Measurements from ENCODE around the gene TFEC. TPM values are rescaled to one million over a fixed set of nuclear protein-coding genes. Genes with fewer than 3 reads are reported as not detected.
"Not testable (repeated sequence)": the region's sequence is repeated elsewhere in the genome, so short reads cannot be mapped to it uniquely, and the experiment has no call there.

The TFEC gene
- total RNA-seq (10 to 100 TPM in 1 of 2 donors, 1 to 10 TPM in 1; 7.4 to 12.4 TPM), polyA plus RNA-seq (1 to 10 TPM; 1.0 to 4.8 TPM)
- long read RNA-seq, donor 1, full-length matches to known transcripts: 5 of 5 reads
- long read RNA-seq, donor 1, partial matches to known transcripts: 0 of 5 reads
- long read RNA-seq, donor 1, other reads (novel, unspliced or antisense): 0 of 5 reads
- long read RNA-seq, donor 2, full-length matches to known transcripts: 1 of 2 reads
- long read RNA-seq, donor 2, partial matches to known transcripts: 1 of 2 reads
- long read RNA-seq, donor 2, other reads (novel, unspliced or antisense): 0 of 2 reads

DNA sequence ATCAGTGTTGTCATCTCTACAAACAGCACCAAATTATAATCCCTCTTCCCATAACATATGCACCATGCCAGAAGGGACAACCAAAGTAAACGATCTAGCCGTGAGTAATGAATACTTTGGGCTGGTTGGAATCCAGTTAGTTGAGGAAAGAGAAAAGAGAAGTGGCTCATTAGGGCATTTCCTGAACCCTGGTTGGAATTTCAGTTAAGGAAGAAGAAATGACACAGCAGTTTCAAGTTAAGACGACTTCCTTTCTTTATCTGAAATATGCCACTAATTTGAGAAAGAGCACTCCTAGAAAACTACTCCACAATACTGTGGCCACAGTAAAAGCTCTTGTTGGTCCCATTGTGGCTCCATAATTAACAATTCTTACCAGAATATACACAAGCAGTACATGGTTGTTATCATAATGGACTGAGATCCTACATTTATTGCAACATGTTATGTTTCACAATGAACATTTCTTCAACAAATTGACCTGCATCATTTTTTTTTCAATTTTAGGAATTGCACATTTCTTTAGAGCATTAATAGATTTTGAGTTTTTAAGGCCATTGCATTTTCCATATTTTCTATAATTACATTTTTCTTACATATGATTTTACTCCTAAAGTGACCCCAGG, at the start of gene TFEC:
TSS of gene TFEC (minus strand) at position 113 of the 626 bp plus-strand sequence. CDS start 46,322 bp downstream, outside the sequence.
- H3K27me3 ChIP-seq (ENCODE audit: control insufficient read depth in 1 of 2, insufficient read depth in 2 of 2, low read length in 1 of 2): no peaks in the 10 kb centered on the region
- H3K36me3 ChIP-seq (ENCODE audit: control insufficient read depth in 1 of 2, insufficient read depth in 2 of 2, low read length in 1 of 2): no peaks in the 10 kb centered on the region
- intact Hi-C loops (cut with DNase I): no loop called here
- no peaks in the 10 kb centered on the region for H3K4me1 ChIP-seq (ENCODE audit: control insufficient read depth in 1 of 2, insufficient read depth in 2 of 2, low read length in 2 of 2)
- 15 to 20% methylated on average over 3 of the region's 3 CpGs for WGBS, 2 donors
- DNase-seq (no peak), ATAC-seq (ENCODE audit: low FRiP score) (no peak)
- H3K9me3 ChIP-seq (ENCODE audit: control insufficient read depth, low read length): peaks cover 1% of the 10 kb centered on the region
- no peak within 1 kb of the TSS for H3K27ac ChIP-seq (ENCODE audit: low read depth in 1 of 2, low read length in 2 of 2)
- H3K4me3 ChIP-seq (ENCODE audit: low read length in 2 of 2): no peak within 1 kb of the TSS

GRCh38 chr7:116075351-116076145, 45.0 kb upstream of the TFEC start:
- H3K9me3 ChIP-seq (ENCODE audit: control insufficient read depth, low read length): no peaks in the 10 kb centered on the region
- WGBS, 2 donors: 75 to 76% methylated on average over 5 of the region's 5 CpGs

DNA sequence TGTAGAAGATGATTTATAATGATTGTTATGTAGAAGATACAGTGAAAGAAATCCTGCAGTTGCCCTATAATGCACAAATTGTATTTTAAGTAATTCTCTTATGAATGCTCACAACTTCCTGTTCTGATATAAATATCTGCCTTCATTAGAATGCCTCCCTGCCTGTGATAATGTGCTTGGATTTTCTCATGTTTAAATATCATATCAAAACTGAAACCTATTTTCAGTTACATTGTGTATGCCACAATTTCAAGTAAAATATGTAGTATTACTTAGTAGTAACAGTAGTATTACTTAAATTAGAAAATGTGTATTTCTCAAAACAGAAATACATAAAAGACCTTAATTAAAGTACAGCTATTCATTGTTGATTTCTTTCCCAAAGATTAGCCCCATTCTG, 41.1 kb upstream of the TFEC start:
- H3K9me3 ChIP-seq (ENCODE audit: control insufficient read depth, low read length): no peaks in the 10 kb centered on the region
- H3K27ac ChIP-seq (ENCODE audit: low read depth in 1 of 2, low read length in 2 of 2): no peak overlapping the region
- ATAC-seq (ENCODE audit: low FRiP score) (no peak), DNase-seq (no peak)
- no peaks in the 10 kb centered on the region for H3K4me1 ChIP-seq (ENCODE audit: control insufficient read depth in 1 of 2, insufficient read depth in 2 of 2, low read length in 2 of 2)
- no peak overlapping the region for H3K4me3 ChIP-seq (ENCODE audit: low read length in 2 of 2)
- intact Hi-C loops (cut with DNase I): no loop called here
- H3K27me3 ChIP-seq (ENCODE audit: control insufficient read depth in 1 of 2, insufficient read depth in 2 of 2, low read length in 1 of 2): no peaks in the 10 kb centered on the region
- no peaks in the 10 kb centered on the region for H3K36me3 ChIP-seq (ENCODE audit: control insufficient read depth in 1 of 2, insufficient read depth in 2 of 2, low read length in 1 of 2)

More at GRCh38 chr7:116075351-116076145, 45.0 kb upstream of the TFEC start:
- DNase-seq (peak in 1 of 2 donors; percentile 61), ATAC-seq (ENCODE audit: low FRiP score) (no peak)
- no peaks in the 10 kb centered on the region for H3K4me1 ChIP-seq (ENCODE audit: control insufficient read depth in 1 of 2, insufficient read depth in 2 of 2, low read length in 2 of 2)
- no peak overlapping the region for H3K27ac ChIP-seq (ENCODE audit: low read depth in 1 of 2, low read length in 2 of 2)
- H3K4me3 ChIP-seq (ENCODE audit: low read length in 2 of 2): no peak overlapping the region
- intact Hi-C loops (cut with DNase I): no loop called here
- no peaks in the 10 kb centered on the region for H3K27me3 ChIP-seq (ENCODE audit: control insufficient read depth in 1 of 2, insufficient read depth in 2 of 2, low read length in 1 of 2)
- H3K36me3 ChIP-seq (ENCODE audit: control insufficient read depth in 1 of 2, insufficient read depth in 2 of 2, low read length in 1 of 2): no peaks in the 10 kb centered on the region

DNA sequence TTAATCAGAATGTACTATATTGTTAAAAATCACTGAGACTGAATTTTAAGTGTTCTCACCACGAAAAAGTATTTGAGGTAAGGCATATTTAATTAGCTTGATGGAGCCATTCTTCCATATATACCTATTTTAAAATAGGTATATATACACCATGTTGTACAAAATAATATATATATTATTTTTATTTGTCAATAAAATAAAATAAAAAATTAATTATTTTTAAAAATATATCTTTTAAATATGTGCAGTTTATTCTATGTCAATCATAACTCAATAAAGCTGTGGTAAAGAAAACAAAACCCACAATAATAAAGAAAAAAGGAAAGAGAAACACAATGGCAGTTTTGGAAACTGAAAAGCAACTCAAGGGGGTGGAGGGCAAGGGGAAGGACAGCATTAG, 33.6 kb upstream of the TFEC start:
- Histone ChIP-seq H3K36me3 (ENCODE audit: control insufficient read depth in 1 of 2, insufficient read depth in 2 of 2, low read length in 1 of 2) (no peaks in the 10 kb centered on the region), H3K4me1 (ENCODE audit: control insufficient read depth in 1 of 2, insufficient read depth in 2 of 2, low read length in 2 of 2) (no peaks in the 10 kb centered on the region), H3K9me3 (ENCODE audit: control insufficient read depth, low read length) (no peaks in the 10 kb centered on the region), H3K4me3 (ENCODE audit: low read length in 2 of 2) (no peak overlapping the region), H3K27ac (ENCODE audit: low read depth in 1 of 2, low read length in 2 of 2) (no peak overlapping the region), H3K27me3 (ENCODE audit: control insufficient read depth in 1 of 2, insufficient read depth in 2 of 2, low read length in 1 of 2) (no peaks in the 10 kb centered on the region)
- no peak for DNase-seq
- intact Hi-C loops (cut with DNase I): no loop called here
- 32 to 57% methylated on average over 1 of the region's 1 CpG for WGBS, 2 donors
- no peak for ATAC-seq (ENCODE audit: low FRiP score)

GRCh38 chr7:116062666-116063065, 32.1 kb upstream of the TFEC start:
- H3K4me3 ChIP-seq (ENCODE audit: low read length in 2 of 2): no peak overlapping the region
- no peaks in the 10 kb centered on the region for H3K9me3 ChIP-seq (ENCODE audit: control insufficient read depth, low read length)
- DNase-seq (no peak), ATAC-seq (ENCODE audit: low FRiP score) (no peak)
- intact Hi-C loops (cut with DNase I): no loop called here
- no peaks in the 10 kb centered on the region for H3K27me3 ChIP-seq (ENCODE audit: control insufficient read depth in 1 of 2, insufficient read depth in 2 of 2, low read length in 1 of 2)
- 22 to 33% methylated on average over 2 of the region's 2 CpGs for WGBS, 2 donors
- no peaks in the 10 kb centered on the region for H3K4me1 ChIP-seq (ENCODE audit: control insufficient read depth in 1 of 2, insufficient read depth in 2 of 2, low read length in 2 of 2)
- H3K27ac ChIP-seq (ENCODE audit: low read depth in 1 of 2, low read length in 2 of 2): no peak overlapping the region
- no peaks in the 10 kb centered on the region for H3K36me3 ChIP-seq (ENCODE audit: control insufficient read depth in 1 of 2, insufficient read depth in 2 of 2, low read length in 1 of 2)

DNA sequence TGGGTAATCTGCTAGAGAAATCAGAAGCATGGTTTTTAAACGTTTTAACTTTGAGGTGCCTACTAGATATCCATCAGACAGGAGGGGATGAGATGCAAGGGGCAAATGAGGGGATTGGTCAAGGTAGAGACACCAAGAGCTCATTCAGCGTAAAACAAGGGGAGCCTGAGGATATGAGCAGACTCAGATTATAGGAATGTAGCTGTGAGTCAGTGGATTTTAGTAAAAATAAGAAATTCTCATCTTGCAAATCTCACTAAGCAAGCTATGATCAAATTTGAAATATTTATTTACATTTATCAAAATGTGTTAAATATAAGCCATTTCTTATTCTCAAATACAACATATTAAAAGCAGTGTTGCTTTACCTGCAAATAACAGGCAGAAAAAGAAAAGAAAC, 21.4 kb upstream of the TFEC start:
- H3K4me1 ChIP-seq (ENCODE audit: control insufficient read depth in 1 of 2, insufficient read depth in 2 of 2, low read length in 2 of 2): no peaks in the 10 kb centered on the region
- no peak overlapping the region for H3K4me3 ChIP-seq (ENCODE audit: low read length in 2 of 2)
- ATAC-seq (ENCODE audit: low FRiP score) (no peak), DNase-seq (no peak)
- H3K27ac ChIP-seq (ENCODE audit: low read depth in 1 of 2, low read length in 2 of 2): no peak overlapping the region
- WGBS, 2 donors: 54 to 59% methylated on average over 2 of the region's 2 CpGs
- H3K27me3 ChIP-seq (ENCODE audit: control insufficient read depth in 1 of 2, insufficient read depth in 2 of 2, low read length in 1 of 2): no peaks in the 10 kb centered on the region
- no peaks in the 10 kb centered on the region for H3K9me3 ChIP-seq (ENCODE audit: control insufficient read depth, low read length)
- H3K36me3 ChIP-seq (ENCODE audit: control insufficient read depth in 1 of 2, insufficient read depth in 2 of 2, low read length in 1 of 2): no peaks in the 10 kb centered on the region
- intact Hi-C loops (cut with DNase I): no loop called here

DNA sequence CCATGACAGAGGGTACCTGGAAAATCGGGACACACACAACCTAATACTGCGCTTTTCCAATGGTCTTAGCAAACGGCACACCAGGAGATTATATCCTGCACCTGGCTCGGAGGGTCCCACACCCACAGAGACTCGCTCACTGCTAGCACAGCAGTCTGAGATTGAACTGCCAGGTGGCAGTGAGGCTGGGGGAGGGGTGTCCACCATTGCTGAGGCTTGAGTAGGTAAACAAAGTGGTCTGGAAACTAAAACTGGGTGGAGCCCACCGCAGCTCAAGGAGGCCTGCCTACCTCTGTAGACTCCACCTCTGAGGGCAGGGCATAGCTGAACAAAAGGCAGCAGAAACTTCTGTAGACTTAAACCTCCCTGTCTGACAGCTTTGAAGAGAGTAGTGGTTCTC, 16.7 kb upstream of the TFEC start:
- 91 to 92% methylated on average over 6 of the region's 6 CpGs for WGBS, 2 donors
- intact Hi-C loops (cut with DNase I); H3K4me3 ChIP-seq (ENCODE audit: low read length in 2 of 2); H3K27me3 ChIP-seq (ENCODE audit: control insufficient read depth in 1 of 2, insufficient read depth in 2 of 2, low read length in 1 of 2); H3K4me1 ChIP-seq (ENCODE audit: control insufficient read depth in 1 of 2, insufficient read depth in 2 of 2, low read length in 2 of 2); H3K36me3 ChIP-seq (ENCODE audit: control insufficient read depth in 1 of 2, insufficient read depth in 2 of 2, low read length in 1 of 2); H3K27ac ChIP-seq (ENCODE audit: low read depth in 1 of 2, low read length in 2 of 2); H3K9me3 ChIP-seq (ENCODE audit: control insufficient read depth, low read length); ATAC-seq (ENCODE audit: low FRiP score): not testable (repeated sequence)
- DNase-seq: peak in 1 of 2 donors; percentile 61

GRCh38 chr7:116045532-116045931, 15.0 kb upstream of the TFEC start:
- H3K4me3 ChIP-seq (ENCODE audit: low read length in 2 of 2): no peak overlapping the region
- WGBS, 2 donors: 90 to 91% methylated on average over 6 of the region's 6 CpGs
- intact Hi-C loops (cut with DNase I): no loop called here
- H3K36me3 ChIP-seq (ENCODE audit: control insufficient read depth in 1 of 2, insufficient read depth in 2 of 2, low read length in 1 of 2): no peaks in the 10 kb centered on the region
- no peaks in the 10 kb centered on the region for H3K9me3 ChIP-seq (ENCODE audit: control insufficient read depth, low read length)
- no peak overlapping the region for H3K27ac ChIP-seq (ENCODE audit: low read depth in 1 of 2, low read length in 2 of 2)
- no peak for ATAC-seq (ENCODE audit: low FRiP score)
- peak in 1 of 2 donors; percentile 47 for DNase-seq
- H3K27me3 ChIP-seq (ENCODE audit: control insufficient read depth in 1 of 2, insufficient read depth in 2 of 2, low read length in 1 of 2): no peaks in the 10 kb centered on the region
- no peaks in the 10 kb centered on the region for H3K4me1 ChIP-seq (ENCODE audit: control insufficient read depth in 1 of 2, insufficient read depth in 2 of 2, low read length in 2 of 2)
